Measurements from ENCODE around the gene CAPN13. TPM values are rescaled to one million over a fixed set of nuclear protein-coding genes. Genes with fewer than 3 reads are reported as not detected.

CAPN13 gene
- polyA plus RNA-seq, 1 donor = 19.7 TPM

DNA sequence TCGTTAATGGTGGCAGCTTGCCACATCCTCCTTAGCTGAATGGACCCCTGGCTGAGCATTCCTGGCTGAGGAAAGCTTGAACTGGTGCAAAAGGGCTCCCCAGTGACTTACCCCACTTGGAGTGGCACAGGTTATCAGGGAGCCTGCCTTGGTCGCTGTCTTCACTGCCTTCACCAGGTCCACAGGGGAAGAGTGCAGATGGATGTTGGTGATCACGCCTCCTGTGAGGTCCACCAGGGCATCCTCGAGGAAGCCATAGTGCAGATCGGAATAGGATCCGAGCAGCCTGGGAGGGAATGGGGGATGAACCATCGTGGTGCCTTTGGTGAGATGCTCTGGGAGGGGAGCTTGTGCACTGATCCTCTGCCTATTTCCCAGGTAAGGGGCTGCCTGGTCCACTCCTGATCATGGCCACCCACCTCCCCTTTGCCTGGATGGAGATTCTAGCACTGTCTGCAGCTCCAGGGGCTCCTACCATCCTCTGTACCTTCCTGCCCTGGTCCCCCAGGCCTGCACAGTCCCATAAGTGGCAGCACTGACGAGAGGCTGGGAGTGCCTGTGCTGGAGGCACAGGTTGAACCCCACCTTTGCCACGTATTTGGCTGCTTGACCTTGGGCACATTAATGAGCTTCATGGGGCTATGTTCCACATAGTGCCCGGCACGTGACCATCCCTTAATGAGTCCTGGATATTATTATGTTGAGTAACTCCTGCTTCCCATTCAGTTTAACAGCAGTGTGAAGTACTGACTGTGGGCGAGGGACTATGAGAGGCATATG lies 43.0 kb downstream of the CAPN13 start:
- Histone ChIP-seq H3K36me3 (ENCODE audit: control insufficient read depth, insufficient read depth, low read length) (no peaks in the 10 kb centered on the region), H3K4me3 (ENCODE audit: low read length) (no peak overlapping the region), H3K4me1 (ENCODE audit: control insufficient read depth, insufficient read depth, low read length) (no peaks in the 10 kb centered on the region), H3K27me3 (ENCODE audit: control insufficient read depth, insufficient read depth, low read length) (no peaks in the 10 kb centered on the region), H3K9me3 (ENCODE audit: control insufficient read depth, low read depth, low read length) (no peaks in the 10 kb centered on the region), H3K27ac (ENCODE audit: low read length) (no peak overlapping the region)
- WGBS (ENCODE audit: insufficient coverage, low lambda C conversion rate) = no CpG with 5 or more reads among the region's 12 CpGs
- DNase-seq = no peak

DNA sequence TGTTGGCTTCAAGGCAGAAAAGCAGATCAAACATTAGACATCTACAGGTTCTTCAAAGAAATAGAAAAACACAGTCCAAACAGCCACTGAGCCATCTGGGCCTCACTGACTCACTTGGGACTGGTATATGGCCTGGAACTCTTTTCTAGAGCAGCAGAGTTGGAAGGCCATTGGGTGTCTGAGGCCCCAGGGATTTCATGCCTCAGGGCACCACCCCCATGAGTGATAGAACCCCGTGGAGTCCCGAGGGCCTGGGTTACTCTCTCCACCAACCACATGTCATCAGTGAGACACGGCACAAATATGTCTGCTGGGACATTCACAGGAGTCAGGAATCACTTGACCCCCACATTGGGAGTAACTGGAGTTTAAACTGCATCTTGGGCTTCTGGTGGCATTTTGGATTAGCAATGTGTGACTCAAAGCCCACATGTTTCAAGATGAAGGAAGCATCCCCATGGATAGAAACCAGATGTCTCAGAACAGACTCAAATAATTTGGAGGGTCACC lies 44.0 kb downstream of the CAPN13 start:
- no peaks in the 10 kb centered on the region for H3K36me3 ChIP-seq (ENCODE audit: control insufficient read depth, insufficient read depth, low read length)
- no peak for DNase-seq
- H3K27ac ChIP-seq (ENCODE audit: low read length) = no peak overlapping the region
- no peaks in the 10 kb centered on the region for H3K9me3 ChIP-seq (ENCODE audit: control insufficient read depth, low read depth, low read length)
- no CpG with 5 or more reads among the region's 3 CpGs for WGBS (ENCODE audit: insufficient coverage, low lambda C conversion rate)
- H3K4me1 ChIP-seq (ENCODE audit: control insufficient read depth, insufficient read depth, low read length) = no peaks in the 10 kb centered on the region
- no peaks in the 10 kb centered on the region for H3K27me3 ChIP-seq (ENCODE audit: control insufficient read depth, insufficient read depth, low read length)
- no peak overlapping the region for H3K4me3 ChIP-seq (ENCODE audit: low read length)

GRCh38 chr2:30761226-30761625 lies 46.0 kb downstream of the CAPN13 start:
- no peak for DNase-seq
- H3K27me3 ChIP-seq (ENCODE audit: control insufficient read depth, insufficient read depth, low read length) = no peaks in the 10 kb centered on the region
- no peak overlapping the region for H3K27ac ChIP-seq (ENCODE audit: low read length)
- no peak overlapping the region for H3K4me3 ChIP-seq (ENCODE audit: low read length)
- H3K9me3 ChIP-seq (ENCODE audit: control insufficient read depth, low read depth, low read length) = no peaks in the 10 kb centered on the region
- no peaks in the 10 kb centered on the region for H3K36me3 ChIP-seq (ENCODE audit: control insufficient read depth, insufficient read depth, low read length)
- WGBS (ENCODE audit: insufficient coverage, low lambda C conversion rate) = 83% methylated on average over 1 of the region's 8 CpGs
- H3K4me1 ChIP-seq (ENCODE audit: control insufficient read depth, insufficient read depth, low read length) = no peaks in the 10 kb centered on the region

- no peak overlapping the region for H3K27ac ChIP-seq (ENCODE audit: low read length)
- no peaks in the 10 kb centered on the region for H3K27me3 ChIP-seq (ENCODE audit: control insufficient read depth, insufficient read depth, low read length)
- H3K36me3 ChIP-seq (ENCODE audit: control insufficient read depth, insufficient read depth, low read length) = no peaks in the 10 kb centered on the region
- WGBS (ENCODE audit: insufficient coverage, low lambda C conversion rate) = no CpG with 5 or more reads among the region's 14 CpGs
- H3K9me3 ChIP-seq (ENCODE audit: control insufficient read depth, low read depth, low read length) = no peaks in the 10 kb centered on the region
- no peak for DNase-seq
- H3K4me1 ChIP-seq (ENCODE audit: control insufficient read depth, insufficient read depth, low read length) = no peaks in the 10 kb centered on the region
- H3K4me3 ChIP-seq (ENCODE audit: low read length) = no peak overlapping the region
These were observed 47.8 kb downstream of the CAPN13 start for GRCh38 chr2:30759481-30759880.

DNA sequence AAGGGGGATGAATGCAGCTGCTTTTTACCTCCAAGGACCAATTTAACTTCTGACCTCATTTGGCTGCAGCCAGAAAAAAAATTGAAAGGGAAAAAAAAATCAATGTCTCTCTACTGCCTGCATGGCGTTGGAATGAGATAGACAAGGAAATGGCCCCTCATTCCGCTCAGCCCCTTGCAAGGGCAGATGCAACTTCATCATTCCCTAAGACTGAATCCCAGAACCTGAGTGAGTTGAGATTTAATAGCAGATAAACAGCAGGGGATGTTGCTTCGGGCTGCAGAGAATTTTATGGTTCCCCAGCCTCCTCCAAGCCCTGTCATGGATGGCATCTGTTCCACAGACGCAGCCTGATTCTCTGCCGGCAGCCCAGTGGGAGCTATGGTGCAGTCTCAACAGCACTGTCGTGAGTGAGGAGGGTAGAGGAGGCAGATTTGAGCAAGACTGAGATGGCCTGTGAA lies 49.0 kb downstream of the CAPN13 start:
- Histone ChIP-seq H3K27me3 (ENCODE audit: control insufficient read depth, insufficient read depth, low read length) (no peaks in the 10 kb centered on the region), H3K9me3 (ENCODE audit: control insufficient read depth, low read depth, low read length) (no peaks in the 10 kb centered on the region), H3K36me3 (ENCODE audit: control insufficient read depth, insufficient read depth, low read length) (no peaks in the 10 kb centered on the region), H3K4me3 (ENCODE audit: low read length) (no peak overlapping the region), H3K4me1 (ENCODE audit: control insufficient read depth, insufficient read depth, low read length) (no peaks in the 10 kb centered on the region), H3K27ac (ENCODE audit: low read length) (no peak overlapping the region)
- DNase-seq = no peak
- WGBS (ENCODE audit: insufficient coverage, low lambda C conversion rate) = 80% methylated on average over 2 of the region's 6 CpGs

DNA sequence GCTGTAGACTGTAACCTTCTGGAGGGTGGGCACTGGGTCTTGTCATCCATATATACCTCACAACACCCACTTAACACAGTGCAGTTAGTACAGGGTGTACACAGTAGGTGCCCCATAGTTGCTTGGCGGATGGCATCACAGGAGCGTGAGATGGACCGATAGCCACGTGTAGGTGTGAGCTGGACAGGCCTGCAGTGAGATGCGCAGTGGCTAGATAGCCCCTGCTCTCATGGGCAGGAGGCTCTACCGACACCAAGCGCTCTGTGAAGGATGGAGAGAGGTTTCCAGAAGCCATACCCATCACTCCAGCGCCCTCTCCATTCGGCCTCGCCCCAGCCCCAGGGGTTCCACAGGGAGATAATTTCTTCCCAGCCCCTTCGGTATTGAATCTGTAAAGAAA lies 49.5 kb downstream of the CAPN13 start:
- WGBS (ENCODE audit: insufficient coverage, low lambda C conversion rate) = no CpG with 5 or more reads among the region's 11 CpGs
- DNase-seq = no peak
- H3K36me3 ChIP-seq (ENCODE audit: control insufficient read depth, insufficient read depth, low read length) = no peaks in the 10 kb centered on the region
- H3K27me3 ChIP-seq (ENCODE audit: control insufficient read depth, insufficient read depth, low read length) = no peaks in the 10 kb centered on the region
- no peak overlapping the region for H3K4me3 ChIP-seq (ENCODE audit: low read length)
- no peaks in the 10 kb centered on the region for H3K4me1 ChIP-seq (ENCODE audit: control insufficient read depth, insufficient read depth, low read length)
- H3K27ac ChIP-seq (ENCODE audit: low read length) = no peak overlapping the region
- no peaks in the 10 kb centered on the region for H3K9me3 ChIP-seq (ENCODE audit: control insufficient read depth, low read depth, low read length)

- Histone ChIP-seq H3K27me3 (ENCODE audit: control insufficient read depth, insufficient read depth, low read length) (no peaks in the 10 kb centered on the region), H3K27ac (ENCODE audit: low read length) (no peak overlapping the region), H3K4me1 (ENCODE audit: control insufficient read depth, insufficient read depth, low read length) (no peaks in the 10 kb centered on the region), H3K36me3 (ENCODE audit: control insufficient read depth, insufficient read depth, low read length) (no peaks in the 10 kb centered on the region), H3K9me3 (ENCODE audit: control insufficient read depth, low read depth, low read length) (no peaks in the 10 kb centered on the region), H3K4me3 (ENCODE audit: low read length) (no peak overlapping the region)
- no peak for DNase-seq
- no CpG with 5 or more reads among the region's 9 CpGs for WGBS (ENCODE audit: insufficient coverage, low lambda C conversion rate)
These were observed 50.3 kb downstream of the CAPN13 start for GRCh38 chr2:30756971-30757370.

DNA sequence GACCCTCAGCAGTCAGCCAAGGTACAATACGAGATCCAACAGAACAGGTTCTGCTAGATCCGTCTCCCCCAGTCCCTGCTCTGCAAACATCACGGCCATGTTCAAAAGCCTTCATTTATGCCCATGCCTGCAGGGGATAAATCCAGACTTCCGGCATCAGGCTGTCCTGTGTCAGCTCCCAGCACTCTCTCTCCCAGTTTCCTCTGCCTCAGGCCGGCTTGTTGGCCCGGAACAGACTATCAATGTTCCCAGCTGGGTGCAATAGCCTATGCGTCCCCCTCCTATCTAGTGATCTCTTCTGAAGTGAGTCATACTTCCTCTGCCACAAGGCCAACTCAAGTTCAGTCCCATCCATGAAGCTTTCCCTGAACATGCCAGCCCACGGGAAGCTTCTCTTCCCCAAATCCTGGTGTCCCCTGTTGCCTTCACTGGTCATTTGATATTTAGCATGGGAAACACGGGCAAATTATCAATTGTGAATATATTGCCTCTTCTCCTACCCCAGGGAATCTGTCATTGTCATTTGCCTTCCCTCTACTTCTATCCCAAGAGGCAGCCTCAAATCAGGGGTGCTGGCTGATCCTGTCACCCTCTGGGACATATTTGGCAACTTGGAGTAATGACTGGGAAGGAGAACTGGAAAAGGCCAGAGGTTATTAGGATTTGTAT lies 51.1 kb downstream of the CAPN13 start:
- no peaks in the 10 kb centered on the region for H3K36me3 ChIP-seq (ENCODE audit: control insufficient read depth, insufficient read depth, low read length)
- H3K27me3 ChIP-seq (ENCODE audit: control insufficient read depth, insufficient read depth, low read length) = no peaks in the 10 kb centered on the region
- H3K9me3 ChIP-seq (ENCODE audit: control insufficient read depth, low read depth, low read length) = no peaks in the 10 kb centered on the region
- 80% methylated on average over 1 of the region's 9 CpGs for WGBS (ENCODE audit: insufficient coverage, low lambda C conversion rate)
- H3K4me3 ChIP-seq (ENCODE audit: low read length) = no peak overlapping the region
- no peaks in the 10 kb centered on the region for H3K4me1 ChIP-seq (ENCODE audit: control insufficient read depth, insufficient read depth, low read length)
- DNase-seq = peak; percentile 20 to 59
- H3K27ac ChIP-seq (ENCODE audit: low read length) = no peak overlapping the region

DNA sequence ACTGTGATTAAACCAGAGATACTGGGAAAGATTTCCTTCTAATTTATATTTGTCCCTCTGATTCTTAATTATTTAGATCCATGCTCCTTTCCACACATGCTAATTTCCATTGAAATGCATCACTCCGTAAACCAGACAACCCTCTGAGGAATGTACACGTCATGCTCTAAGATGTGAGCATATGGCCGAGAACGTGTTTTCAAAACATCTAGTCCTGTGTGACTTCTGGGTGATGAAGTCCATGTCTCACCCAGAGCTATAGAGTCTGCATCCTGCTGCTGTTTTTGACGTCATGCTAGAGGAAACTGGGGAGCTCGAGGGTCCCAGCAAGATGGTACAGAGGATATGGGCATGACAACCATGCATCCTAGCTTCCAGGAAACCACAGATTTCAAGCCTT lies 53.6 kb downstream of the CAPN13 start:
- H3K27me3 ChIP-seq (ENCODE audit: control insufficient read depth, insufficient read depth, low read length) = no peaks in the 10 kb centered on the region
- H3K4me1 ChIP-seq (ENCODE audit: control insufficient read depth, insufficient read depth, low read length) = no peaks in the 10 kb centered on the region
- no peak for DNase-seq
- no CpG with 5 or more reads among the region's 6 CpGs for WGBS (ENCODE audit: insufficient coverage, low lambda C conversion rate)
- no peak overlapping the region for H3K27ac ChIP-seq (ENCODE audit: low read length)
- no peak overlapping the region for H3K4me3 ChIP-seq (ENCODE audit: low read length)
- H3K9me3 ChIP-seq (ENCODE audit: control insufficient read depth, low read depth, low read length) = no peaks in the 10 kb centered on the region
- H3K36me3 ChIP-seq (ENCODE audit: control insufficient read depth, insufficient read depth, low read length) = no peaks in the 10 kb centered on the region

GRCh38 chr2:30752811-30753210 lies 54.4 kb downstream of the CAPN13 start:
- no peaks in the 10 kb centered on the region for H3K27me3 ChIP-seq (ENCODE audit: control insufficient read depth, insufficient read depth, low read length)
- no peaks in the 10 kb centered on the region for H3K4me1 ChIP-seq (ENCODE audit: control insufficient read depth, insufficient read depth, low read length)
- H3K4me3 ChIP-seq (ENCODE audit: low read length) = no peak overlapping the region
- WGBS (ENCODE audit: insufficient coverage, low lambda C conversion rate) = no CpG with 5 or more reads among the region's 6 CpGs
- no peaks in the 10 kb centered on the region for H3K36me3 ChIP-seq (ENCODE audit: control insufficient read depth, insufficient read depth, low read length)
- no peaks in the 10 kb centered on the region for H3K9me3 ChIP-seq (ENCODE audit: control insufficient read depth, low read depth, low read length)
- no peak for DNase-seq
- no peak overlapping the region for H3K27ac ChIP-seq (ENCODE audit: low read length)

Measured in large intestine (tissue), 3 donors.